ENCODE data around the gene NLGN1.

Gene NLGN1

DNA sequence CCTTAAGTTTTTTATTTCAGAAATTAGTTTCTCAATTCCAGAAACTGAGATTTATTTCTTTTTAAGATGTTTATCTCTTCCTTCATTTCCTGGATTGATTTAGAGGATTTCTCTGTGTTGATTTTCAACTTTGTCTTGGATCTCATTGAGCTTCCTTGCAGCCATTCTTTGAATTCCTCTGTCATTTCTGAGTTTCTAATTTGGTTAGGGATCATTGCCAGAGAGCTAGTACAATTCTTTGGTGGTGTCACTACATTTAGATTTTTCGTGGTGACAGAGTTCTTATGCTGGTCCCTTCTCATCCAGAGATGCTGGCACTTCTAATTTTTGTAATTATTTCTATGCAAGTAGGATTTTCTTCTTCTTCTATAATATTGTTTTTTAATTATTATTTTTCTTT lies 770.5 kb downstream of the NLGN1 start:
- Mint-ChIP-seq H3K36me3 (ENCODE audit: low read depth) (no peaks in the 10 kb centered on the region), H3K27me3 (ENCODE audit: low read depth) (no peaks in the 10 kb centered on the region), H3K4me3 (no peak overlapping the region), H3K4me1 (ENCODE audit: low read depth) (no peaks in the 10 kb centered on the region), H3K27ac (no peak overlapping the region), H3K9me3 (peaks cover 10% of the 10 kb centered on the region)
- DNase-seq (ENCODE audit: low spot score): no peak

DNA sequence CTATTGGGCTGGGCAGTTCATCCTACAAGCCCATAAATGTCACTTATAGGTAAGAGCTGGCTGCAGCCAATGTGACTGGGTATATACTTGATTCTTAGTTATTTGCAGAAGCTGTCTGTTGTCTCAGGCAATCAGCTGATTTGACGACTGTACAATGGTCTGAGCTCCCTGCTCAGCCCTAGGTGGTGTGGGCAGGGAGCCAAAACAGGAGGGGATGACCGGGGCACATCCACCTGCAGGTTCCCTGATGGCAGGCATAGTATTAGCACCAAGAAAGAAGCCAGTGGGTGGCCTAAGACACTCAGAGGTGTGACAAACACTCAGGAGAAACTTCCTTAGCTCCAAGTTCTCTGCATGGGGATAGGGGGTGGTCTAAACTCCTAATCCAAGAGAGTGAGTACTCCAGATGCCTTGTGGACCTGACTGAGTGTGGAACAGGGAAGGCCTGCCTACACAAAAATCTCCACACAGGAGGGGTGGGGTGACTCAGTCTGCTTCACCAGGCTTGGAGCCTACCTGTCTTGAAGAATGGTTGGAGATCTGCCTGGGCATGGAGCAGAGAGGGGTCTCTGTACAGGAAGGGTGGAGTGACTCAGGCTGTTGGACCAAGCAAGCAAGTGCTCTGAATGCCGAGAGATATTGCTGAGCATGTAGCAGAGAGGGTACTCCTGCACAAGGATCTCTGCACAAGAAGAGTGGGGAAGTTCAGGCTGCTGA lies 771.2 kb downstream of the NLGN1 start:
- H3K27ac Mint-ChIP-seq: no peak overlapping the region
- H3K27me3 Mint-ChIP-seq (ENCODE audit: low read depth): no peaks in the 10 kb centered on the region
- no peaks in the 10 kb centered on the region for H3K4me1 Mint-ChIP-seq (ENCODE audit: low read depth)
- no peak for DNase-seq (ENCODE audit: low spot score)
- no peaks in the 10 kb centered on the region for H3K36me3 Mint-ChIP-seq (ENCODE audit: low read depth)
- peaks cover 7% of the 10 kb centered on the region for H3K9me3 Mint-ChIP-seq
- H3K4me3 Mint-ChIP-seq: no peak overlapping the region

DNA sequence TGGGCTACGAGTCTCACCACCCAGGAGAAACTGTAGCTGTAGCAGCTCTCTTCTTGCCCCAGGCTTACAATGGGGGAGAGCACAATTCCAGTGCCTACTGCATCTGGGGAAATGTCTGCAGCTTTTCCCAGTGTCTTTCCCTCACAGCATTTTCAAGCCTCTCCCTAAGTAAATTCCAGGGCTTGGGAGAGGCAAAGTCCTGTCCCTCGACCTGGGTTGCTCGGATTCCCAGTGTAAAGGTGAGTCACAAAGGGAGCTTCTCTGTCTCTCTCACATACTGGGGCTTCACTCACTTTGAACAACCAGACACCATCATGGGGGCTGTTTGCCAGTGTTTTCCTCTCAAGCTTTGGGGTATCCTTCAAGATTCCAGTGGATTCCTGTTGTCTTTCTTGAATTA lies 772.2 kb downstream of the NLGN1 start:
- Mint-ChIP-seq H3K36me3 (ENCODE audit: low read depth) (no peaks in the 10 kb centered on the region), H3K4me1 (ENCODE audit: low read depth) (no peaks in the 10 kb centered on the region), H3K9me3 (no peaks in the 10 kb centered on the region), H3K4me3 (no peak overlapping the region), H3K27ac (no peak overlapping the region), H3K27me3 (ENCODE audit: low read depth) (no peaks in the 10 kb centered on the region)
- DNase-seq (ENCODE audit: low spot score): no peak

DNA sequence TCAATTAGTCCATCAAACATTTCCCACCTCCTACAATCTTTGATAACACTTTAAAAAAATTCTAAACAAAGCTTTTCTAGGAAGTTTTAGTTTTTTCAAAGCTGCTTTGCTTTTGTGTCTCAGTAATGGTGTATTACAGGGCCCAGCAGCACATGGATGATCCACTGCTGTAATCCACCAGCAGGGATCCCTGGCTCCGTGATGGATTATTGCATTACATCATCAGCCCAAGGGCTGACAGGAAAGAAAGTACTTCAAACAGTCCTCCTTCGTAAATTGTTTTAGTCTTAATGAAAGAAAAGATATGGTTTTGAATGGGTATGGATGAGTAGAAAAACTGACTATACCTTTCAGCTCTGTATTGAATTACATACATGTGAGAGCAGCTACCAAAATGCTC lies 772.7 kb downstream of the NLGN1 start:
- H3K9me3 Mint-ChIP-seq: no peaks in the 10 kb centered on the region
- H3K4me3 Mint-ChIP-seq: no peak overlapping the region
- H3K27ac Mint-ChIP-seq: no peak overlapping the region
- no peaks in the 10 kb centered on the region for H3K36me3 Mint-ChIP-seq (ENCODE audit: low read depth)
- H3K4me1 Mint-ChIP-seq (ENCODE audit: low read depth): no peaks in the 10 kb centered on the region
- DNase-seq (ENCODE audit: low spot score): no peak
- H3K27me3 Mint-ChIP-seq (ENCODE audit: low read depth): no peaks in the 10 kb centered on the region

DNA sequence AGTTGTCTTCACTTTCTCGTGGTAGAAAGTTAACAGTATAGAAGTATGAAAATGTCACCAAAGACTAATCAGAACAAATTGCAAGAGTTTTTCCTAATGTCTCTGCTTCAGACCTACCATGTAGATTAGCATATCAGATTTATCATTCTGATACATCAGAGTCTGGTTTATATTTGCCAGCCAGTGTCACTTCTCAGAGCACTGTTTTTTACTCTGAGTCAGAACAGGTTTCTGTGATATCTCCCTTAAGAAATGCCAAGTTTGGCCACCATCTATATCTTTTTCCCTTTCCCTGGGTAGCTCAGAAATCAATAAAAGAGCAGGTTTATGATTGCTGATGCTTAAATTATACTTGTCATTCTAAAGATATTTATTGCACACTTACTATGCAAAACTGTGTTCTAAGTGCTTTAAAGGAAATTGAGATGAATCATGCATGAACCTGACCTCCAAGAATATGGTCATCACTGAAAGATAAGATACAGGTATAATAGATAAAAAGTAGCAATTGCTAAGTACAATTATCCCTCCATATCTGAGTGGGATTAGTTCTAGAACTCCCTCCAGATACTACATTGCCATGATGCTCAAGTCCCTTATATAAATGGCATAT lies 788.9 kb downstream of the NLGN1 start:
- H3K4me3 Mint-ChIP-seq: no peak overlapping the region
- H3K27ac Mint-ChIP-seq: no peak overlapping the region
- H3K9me3 Mint-ChIP-seq: no peaks in the 10 kb centered on the region
- H3K36me3 Mint-ChIP-seq (ENCODE audit: low read depth): no peaks in the 10 kb centered on the region
- DNase-seq (ENCODE audit: low spot score): no peak
- no peaks in the 10 kb centered on the region for H3K4me1 Mint-ChIP-seq (ENCODE audit: low read depth)
- no peaks in the 10 kb centered on the region for H3K27me3 Mint-ChIP-seq (ENCODE audit: low read depth)

DNA sequence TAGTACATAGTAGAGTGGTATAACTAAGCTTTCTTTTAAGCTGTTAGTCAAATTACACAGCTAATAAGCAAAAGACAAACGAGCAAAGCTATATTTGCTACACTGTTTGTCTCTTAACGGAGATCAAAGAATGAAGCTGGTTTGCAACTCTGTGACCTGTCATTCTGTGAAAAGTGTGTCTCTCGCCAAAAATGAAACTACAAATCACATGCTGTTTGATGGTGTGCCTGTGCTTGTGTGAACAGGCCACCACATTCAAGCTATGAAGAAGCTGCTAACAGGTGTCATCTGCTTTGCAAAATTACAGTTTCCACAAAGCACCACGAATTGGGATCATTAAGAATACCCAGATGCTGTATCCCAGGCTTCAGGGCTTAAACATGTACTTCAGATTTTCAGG lies 793.8 kb downstream of the NLGN1 start:
- H3K27me3 Mint-ChIP-seq (ENCODE audit: low read depth): no peaks in the 10 kb centered on the region
- no peak for DNase-seq (ENCODE audit: low spot score)
- peak overlapping the region; percentile 47 for H3K4me3 Mint-ChIP-seq
- H3K4me1 Mint-ChIP-seq (ENCODE audit: low read depth): no peaks in the 10 kb centered on the region
- H3K9me3 Mint-ChIP-seq: no peaks in the 10 kb centered on the region
- no peaks in the 10 kb centered on the region for H3K36me3 Mint-ChIP-seq (ENCODE audit: low read depth)
- no peak overlapping the region for H3K27ac Mint-ChIP-seq

DNA sequence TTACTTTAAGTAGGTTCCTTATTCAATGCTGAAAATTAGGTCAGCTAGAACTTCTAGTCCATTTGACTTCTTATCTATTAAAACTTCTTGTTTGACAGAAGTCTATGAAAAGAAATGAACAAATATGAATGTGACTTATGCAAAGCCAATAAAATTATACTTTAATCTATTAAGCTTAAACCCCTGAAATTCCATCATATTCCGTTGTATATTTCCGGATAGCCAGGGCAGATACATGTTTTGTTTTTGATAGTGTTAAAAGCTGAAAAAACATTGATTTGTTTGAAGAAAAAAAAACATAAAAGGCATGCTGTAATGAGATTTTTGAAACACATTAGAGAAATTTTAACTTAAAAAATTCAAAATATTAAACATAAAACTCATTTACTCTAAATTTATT lies 794.4 kb downstream of the NLGN1 start:
- Mint-ChIP-seq H3K4me3 (peak overlapping the region; percentile 47), H3K4me1 (ENCODE audit: low read depth) (no peaks in the 10 kb centered on the region), H3K36me3 (ENCODE audit: low read depth) (no peaks in the 10 kb centered on the region), H3K27ac (no peak overlapping the region), H3K27me3 (ENCODE audit: low read depth) (no peaks in the 10 kb centered on the region), H3K9me3 (no peaks in the 10 kb centered on the region)
- DNase-seq (ENCODE audit: low spot score): no peak

DNA sequence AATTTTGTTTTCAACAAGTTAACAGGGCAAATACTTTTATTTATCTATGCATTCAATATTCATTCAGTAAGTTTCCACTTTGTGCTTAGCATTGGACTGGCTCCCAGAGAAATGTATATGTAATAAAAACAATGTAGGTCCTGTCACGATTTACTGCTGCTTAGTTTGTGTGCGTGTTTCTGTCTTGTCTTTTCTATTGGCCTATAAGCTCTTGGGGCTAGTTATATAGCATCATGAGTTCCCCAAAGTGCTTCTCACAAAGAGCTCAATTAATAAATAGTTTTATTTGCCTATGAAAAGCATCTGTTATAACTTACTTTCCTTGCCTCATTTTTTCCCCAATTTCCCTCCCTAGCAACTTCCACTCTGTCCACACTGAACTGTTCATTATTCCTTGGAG lies 794.9 kb downstream of the NLGN1 start:
- Mint-ChIP-seq H3K4me3 (no peak overlapping the region), H3K4me1 (ENCODE audit: low read depth) (no peaks in the 10 kb centered on the region), H3K9me3 (no peaks in the 10 kb centered on the region), H3K27ac (no peak overlapping the region), H3K36me3 (ENCODE audit: low read depth) (no peaks in the 10 kb centered on the region), H3K27me3 (ENCODE audit: low read depth) (no peaks in the 10 kb centered on the region)
- no peak for DNase-seq (ENCODE audit: low spot score)

DNA sequence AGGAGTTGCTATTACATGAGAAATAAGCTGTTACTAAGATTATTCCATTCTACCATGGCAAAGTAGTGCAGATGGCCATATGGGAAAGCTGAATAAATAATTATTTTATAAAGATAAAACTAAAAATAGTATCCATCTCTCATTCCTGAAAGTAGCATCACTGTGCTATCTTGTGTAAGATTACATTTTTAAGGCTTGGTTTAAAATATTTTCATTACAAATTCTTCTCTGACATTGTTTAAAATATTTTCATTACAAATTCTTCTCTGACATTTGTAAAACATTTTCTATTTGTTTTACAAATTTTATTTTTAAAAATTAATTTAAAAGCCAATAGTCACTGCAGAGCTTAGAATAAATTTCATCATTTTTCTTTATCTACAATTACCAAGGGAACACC lies 796.1 kb downstream of the NLGN1 start:
- no peak overlapping the region for H3K4me3 Mint-ChIP-seq
- H3K36me3 Mint-ChIP-seq (ENCODE audit: low read depth): no peaks in the 10 kb centered on the region
- no peaks in the 10 kb centered on the region for H3K9me3 Mint-ChIP-seq
- no peak for DNase-seq (ENCODE audit: low spot score)
- H3K4me1 Mint-ChIP-seq (ENCODE audit: low read depth): no peaks in the 10 kb centered on the region
- H3K27me3 Mint-ChIP-seq (ENCODE audit: low read depth): no peaks in the 10 kb centered on the region
- H3K27ac Mint-ChIP-seq: no peak overlapping the region

DNA sequence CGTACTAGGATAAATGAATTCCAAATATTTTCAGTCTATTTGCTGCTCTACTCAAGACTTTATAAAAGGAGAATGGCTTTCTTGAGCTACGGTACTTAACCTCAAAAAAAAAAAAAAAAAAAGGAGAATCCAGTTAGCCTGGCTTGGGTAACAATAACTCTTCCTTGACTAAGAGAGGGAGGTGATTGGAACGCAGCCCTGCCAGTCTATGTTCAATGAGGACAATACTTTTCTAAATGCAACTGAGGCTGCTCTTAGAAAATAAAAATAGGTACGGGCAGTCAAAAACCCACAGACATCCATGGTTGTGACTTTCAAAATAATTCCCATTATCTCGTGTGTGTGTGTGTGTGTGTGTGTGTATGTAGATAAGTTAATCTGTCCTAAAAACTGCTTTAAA lies 799.9 kb downstream of the NLGN1 start:
- no peak overlapping the region for H3K27ac Mint-ChIP-seq
- H3K4me3 Mint-ChIP-seq: no peak overlapping the region
- no peaks in the 10 kb centered on the region for H3K27me3 Mint-ChIP-seq (ENCODE audit: low read depth)
- no peaks in the 10 kb centered on the region for H3K4me1 Mint-ChIP-seq (ENCODE audit: low read depth)
- DNase-seq (ENCODE audit: low spot score): no peak
- H3K9me3 Mint-ChIP-seq: no peaks in the 10 kb centered on the region
- H3K36me3 Mint-ChIP-seq (ENCODE audit: low read depth): no peaks in the 10 kb centered on the region

DNA sequence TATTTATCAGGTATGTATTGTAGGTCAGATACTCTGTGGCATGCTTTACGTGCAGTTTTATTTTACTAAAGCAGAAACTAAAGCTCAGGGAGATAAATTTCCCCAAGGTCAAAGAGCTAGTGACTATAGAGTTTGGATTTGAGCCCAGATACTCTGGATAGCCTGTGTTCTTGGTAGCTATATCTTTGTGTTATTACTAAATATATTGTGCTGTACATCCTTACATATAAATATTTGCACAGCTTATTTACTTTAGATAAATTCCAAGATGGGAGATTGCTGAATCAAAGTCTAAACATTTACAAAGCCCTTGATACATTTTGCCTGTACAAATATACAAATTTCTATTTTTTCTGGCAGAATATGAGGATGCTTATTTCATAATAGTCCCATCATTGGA lies 800.7 kb downstream of the NLGN1 start:
- Mint-ChIP-seq H3K27ac (no peak overlapping the region), H3K27me3 (ENCODE audit: low read depth) (no peaks in the 10 kb centered on the region), H3K4me3 (no peak overlapping the region), H3K36me3 (ENCODE audit: low read depth) (no peaks in the 10 kb centered on the region), H3K4me1 (ENCODE audit: low read depth) (no peaks in the 10 kb centered on the region), H3K9me3 (no peaks in the 10 kb centered on the region)
- no peak for DNase-seq (ENCODE audit: low spot score)

DNA sequence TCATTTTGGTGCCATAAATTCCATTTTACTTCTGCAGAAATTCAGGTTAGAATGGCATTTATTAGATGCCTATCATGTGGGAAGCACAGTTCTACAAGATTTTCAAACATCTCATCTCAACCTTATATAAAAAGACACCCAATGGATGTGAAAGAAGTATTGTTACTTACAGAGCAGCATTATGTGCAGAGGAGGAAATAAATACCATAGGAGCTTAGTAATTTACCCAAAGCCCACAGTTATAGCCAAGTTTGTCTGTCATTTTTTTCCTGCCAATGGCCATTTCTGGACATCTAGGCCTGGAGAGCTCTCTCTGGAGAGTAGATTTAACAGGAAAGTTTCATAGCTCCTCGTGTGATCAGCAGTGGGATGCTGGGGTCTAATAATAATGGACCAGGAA lies 802.2 kb downstream of the NLGN1 start:
- Mint-ChIP-seq H3K27ac (no peak overlapping the region), H3K36me3 (ENCODE audit: low read depth) (no peaks in the 10 kb centered on the region), H3K9me3 (no peaks in the 10 kb centered on the region), H3K27me3 (ENCODE audit: low read depth) (no peaks in the 10 kb centered on the region), H3K4me1 (ENCODE audit: low read depth) (no peaks in the 10 kb centered on the region), H3K4me3 (no peak overlapping the region)
- no peak for DNase-seq (ENCODE audit: low spot score)

DNA sequence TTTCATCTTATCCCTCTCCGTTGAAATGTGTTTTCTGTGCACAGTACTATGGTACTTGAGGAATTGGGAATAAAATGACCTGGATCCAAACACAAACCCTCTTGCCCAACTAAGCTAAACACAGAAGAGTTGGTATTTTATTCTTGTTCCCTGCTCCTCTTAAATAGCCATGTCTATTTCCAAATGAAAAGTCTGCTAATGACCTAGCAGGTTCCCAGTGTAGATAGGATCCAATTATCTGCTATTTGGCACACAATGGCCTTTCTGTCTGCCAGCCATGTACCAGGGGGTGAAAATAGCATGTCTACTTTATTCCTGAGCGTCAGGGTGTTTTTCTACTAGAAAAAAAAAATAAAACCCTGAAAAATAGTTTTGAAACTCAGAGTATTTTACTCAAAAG lies 804.6 kb downstream of the NLGN1 start:
- no peaks in the 10 kb centered on the region for H3K27me3 Mint-ChIP-seq (ENCODE audit: low read depth)
- no peaks in the 10 kb centered on the region for H3K36me3 Mint-ChIP-seq (ENCODE audit: low read depth)
- H3K4me3 Mint-ChIP-seq: no peak overlapping the region
- no peaks in the 10 kb centered on the region for H3K4me1 Mint-ChIP-seq (ENCODE audit: low read depth)
- H3K9me3 Mint-ChIP-seq: no peaks in the 10 kb centered on the region
- DNase-seq (ENCODE audit: low spot score): no peak
- H3K27ac Mint-ChIP-seq: no peak overlapping the region

DNA sequence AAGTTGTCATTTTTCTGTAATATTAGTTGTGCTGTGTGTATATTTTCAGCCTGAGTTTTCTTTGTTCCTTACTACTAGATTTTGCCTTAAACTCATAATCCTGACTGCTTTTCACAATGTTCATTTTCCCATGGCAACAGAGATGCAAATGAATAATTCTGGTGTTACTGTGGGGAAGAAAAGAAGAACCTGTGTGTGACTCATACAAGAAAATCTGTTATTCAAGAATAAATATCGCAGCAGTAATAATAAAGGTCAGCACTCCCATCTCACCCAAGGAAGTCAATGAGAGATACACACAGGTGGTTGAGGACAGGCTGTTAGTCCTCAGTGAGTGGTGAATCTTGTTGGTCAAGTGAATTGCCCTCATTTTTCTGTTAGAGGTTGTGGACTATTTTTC lies 805.0 kb downstream of the NLGN1 start:
- H3K4me3 Mint-ChIP-seq: no peak overlapping the region
- no peaks in the 10 kb centered on the region for H3K4me1 Mint-ChIP-seq (ENCODE audit: low read depth)
- no peak overlapping the region for H3K27ac Mint-ChIP-seq
- DNase-seq (ENCODE audit: low spot score): no peak
- no peaks in the 10 kb centered on the region for H3K9me3 Mint-ChIP-seq
- H3K27me3 Mint-ChIP-seq (ENCODE audit: low read depth): no peaks in the 10 kb centered on the region
- H3K36me3 Mint-ChIP-seq (ENCODE audit: low read depth): no peaks in the 10 kb centered on the region

DNA sequence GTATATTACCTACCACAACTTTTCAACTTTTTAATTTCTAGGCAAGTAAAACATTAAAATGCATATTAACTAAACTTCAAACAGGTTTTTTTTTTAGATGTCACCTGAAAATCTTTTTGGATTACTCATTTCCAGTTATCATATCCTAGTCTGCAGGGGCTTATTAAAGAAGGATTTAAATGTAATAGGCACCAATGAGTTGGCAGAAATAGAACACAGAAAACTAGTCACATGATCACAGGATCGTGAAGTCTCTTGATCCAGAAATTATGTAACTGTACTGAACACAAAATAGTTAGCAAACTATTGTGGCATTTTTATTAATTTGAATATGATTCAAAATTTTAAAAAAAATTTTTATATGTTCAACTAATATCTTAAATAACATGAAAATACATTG lies 807.2 kb downstream of the NLGN1 start:
- Mint-ChIP-seq H3K9me3 (no peaks in the 10 kb centered on the region), H3K27ac (no peak overlapping the region), H3K36me3 (ENCODE audit: low read depth) (no peaks in the 10 kb centered on the region), H3K4me3 (no peak overlapping the region), H3K4me1 (ENCODE audit: low read depth) (no peaks in the 10 kb centered on the region), H3K27me3 (ENCODE audit: low read depth) (no peaks in the 10 kb centered on the region)
- DNase-seq (ENCODE audit: low spot score): no peak

All from T-helper 2 cell treated with Interferon-gamma antibody and Interleukin-4, amounts not matched to agents 5 μg/mL and 100 μg/mL, for 36 hours (primary cell).